Thoracic aorta (tissue), 2 donors: Measurements from ENCODE around the gene OPTC. TPM values are rescaled to one million over a fixed set of nuclear protein-coding genes. Genes with fewer than 3 reads are reported as not detected.

ENCODE experiments used
- ATAC-seq: fragments of 150-250 bp; one replicate; pipeline ENCODE4 v1.8.0; 2017; ENCODE audit warnings: low read depth; ENCODE audit not compliant: insufficient number of reproducible peaks, low FRiP score
- DNase-seq: peaks from one replicate; pipeline ENCODE4 v3.0.0-alpha.2; 2020; ENCODE audit warnings: low spot score
- H3K27ac ChIP-seq, 2 donors: fragments of 200-600 bp; sonication (generic); 1 replicate in 1 of 2; 2 replicates in 1 of 2; pipeline ENCODE4 v1.5.1; 2016; ENCODE audit warnings: mild to moderate bottlenecking in 2 of 2, moderate library complexity in 2 of 2
- H3K27me3 ChIP-seq: fragments of 200-600 bp; sonication (generic); replicated peaks from 2 replicates; pipeline ENCODE4 v1.6.0; 2016; ENCODE audit warnings: mild to moderate bottlenecking; ENCODE audit not compliant: insufficient read depth
- H3K36me3 ChIP-seq: fragments of 200-600 bp; sonication (generic); one replicate; pipeline ENCODE4 v1.5.1; 2016
- H3K4me1 ChIP-seq, 2 donors: fragments of 200-600 bp; sonication (generic); 1 replicate in 1 of 2; 2 replicates in 1 of 2; pipeline versions ENCODE4 v1.5.1 to v1.6.0; 2016; ENCODE audit warnings: low read depth in 2 of 2, mild to moderate bottlenecking in 1 of 2; ENCODE audit not compliant: control insufficient read depth in 1 of 2
- H3K4me3 ChIP-seq: fragments of 200-600 bp; sonication (generic); 2 replicates; pipeline ENCODE4 v1.5.1; 2016; ENCODE audit warnings: mild to moderate bottlenecking
- H3K9me3 ChIP-seq: fragments of 200-600 bp; sonication (generic); 2 replicates; pipeline ENCODE4 v1.5.1; 2016
- CTCF ChIP-seq: fragments of 200-600 bp; sonication (generic); IDR thresholded peaks from one replicate; pipeline ENCODE4 v1.5.1; 2019; ENCODE audit warnings: antibody characterized with exemption
- total RNA-seq, 2 donors: library from RNA; depleted of rRNA; stranded (reverse); fragments of >200 nt; gene quantifications; one replicate each; pipeline versions ENCODE4 v1.1.0 to v1.2.3, GENCODE V29; 2016

OPTC gene
- total RNA-seq, 2 donors from 2014 or later = not detected

GRCh38 chr1:203488539-203488938 lies 5.4 kb upstream of the OPTC start:
- Histone ChIP-seq H3K36me3 (peaks cover 46% of the 10 kb centered on the region), H3K9me3 (no peaks in the 10 kb centered on the region), H3K4me1 (peaks cover 18 to 46% of the 10 kb centered on the region in 2 donors), H3K27ac (no peak overlapping the region), H3K4me3 (no peak overlapping the region), H3K27me3 (no peaks in the 10 kb centered on the region)
- ATAC-seq (no peak), DNase-seq (no peak)
- no peak for TF ChIP-seq CTCF

- H3K4me1 ChIP-seq = peaks cover 7 to 25% of the 10 kb centered on the region in 2 donors
- no peak overlapping the region for H3K27ac ChIP-seq
- no peak for TF ChIP-seq CTCF
- no peak for DNase-seq
- H3K4me3 ChIP-seq = no peak overlapping the region
- ATAC-seq = no peak
- H3K9me3 ChIP-seq = no peaks in the 10 kb centered on the region
- no peaks in the 10 kb centered on the region for H3K27me3 ChIP-seq
- peaks cover 25% of the 10 kb centered on the region for H3K36me3 ChIP-seq
Observed at GRCh38 chr1:203490607-203491006, 3.3 kb upstream of the OPTC start.

- no peak overlapping the region for H3K4me3 ChIP-seq
- peaks cover 7 to 14% of the 10 kb centered on the region in 2 donors for H3K4me1 ChIP-seq
- H3K27me3 ChIP-seq = no peaks in the 10 kb centered on the region
- no peak for DNase-seq
- peaks cover 15% of the 10 kb centered on the region for H3K36me3 ChIP-seq
- ATAC-seq = no peak
- H3K27ac ChIP-seq = no peak overlapping the region
- TF ChIP-seq CTCF = no peak
- no peaks in the 10 kb centered on the region for H3K9me3 ChIP-seq
Observed at GRCh38 chr1:203491664-203492063, 2.3 kb upstream of the OPTC start.

GRCh38 chr1:203492082-203492747 lies 1.7 kb upstream of the OPTC start:
- no peak for TF ChIP-seq CTCF
- no peak for DNase-seq
- no peak overlapping the region for H3K27ac ChIP-seq

GRCh38 chr1:203492748-203493130 lies 1.2 kb upstream of the OPTC start:
- DNase-seq = no peak

More at GRCh38 chr1:203492082-203492747, 1.7 kb upstream of the OPTC start:
- Histone ChIP-seq H3K9me3 (no peaks in the 10 kb centered on the region), H3K4me3 (no peak overlapping the region), H3K36me3 (peaks cover 9% of the 10 kb centered on the region), H3K27me3 (no peaks in the 10 kb centered on the region), H3K4me1 (peaks cover 1 to 9% of the 10 kb centered on the region in 2 donors)
- no peak for ATAC-seq

More at GRCh38 chr1:203492748-203493130, 1.2 kb upstream of the OPTC start:
- Histone ChIP-seq H3K4me1 (peaks cover 0 to 4% of the 10 kb centered on the region in 2 donors), H3K27ac (no peak overlapping the region), H3K9me3 (no peaks in the 10 kb centered on the region), H3K27me3 (no peaks in the 10 kb centered on the region), H3K4me3 (no peak overlapping the region), H3K36me3 (peaks cover 9% of the 10 kb centered on the region)
- TF ChIP-seq CTCF = no peak
- no peak for ATAC-seq
